Natural killer cell (primary cell): Measurements from ENCODE around the gene PCDH9. TPM values are rescaled to one million over a fixed set of nuclear protein-coding genes. Genes with fewer than 3 reads are reported as not detected.

ENCODE experiments used
- ATAC-seq, 3 donors: fragments of 150-1000 bp in 2 of 3; fragments of 200-7000 bp in 1 of 3; cut with Tn5 transposase; 1 replicate in 1 of 3; 2 replicates in 2 of 3; pipeline ENCODE4 v1.10.0; 2021; ENCODE audit warnings: mild to moderate bottlenecking in 2 of 3, moderate library complexity in 2 of 3
- DNase-seq, 2 donors: peaks; one replicate each; pipeline versions ENCODE4 v3.0.0 to v3.0.0-alpha.2; 2013 to 2021; ENCODE audit warnings: mixed read lengths in 1 of 2
- H3K27ac ChIP-seq: one replicate; pipeline ENCODE4 v1.5.1; 2013; ENCODE audit warnings: mild to moderate bottlenecking, low read length
- H3K27me3 ChIP-seq: one replicate; pipeline ENCODE4 v1.6.1; 2013; ENCODE audit warnings: low read length; ENCODE audit not compliant: control insufficient read depth, insufficient read depth
- H3K36me3 ChIP-seq: one replicate; pipeline ENCODE4 v1.6.1; 2013; ENCODE audit warnings: low read length; ENCODE audit not compliant: control insufficient read depth, insufficient read depth
- H3K4me1 ChIP-seq: one replicate; pipeline ENCODE4 v1.6.1; 2013; ENCODE audit warnings: low read length; ENCODE audit not compliant: control insufficient read depth, insufficient read depth
- H3K4me3 ChIP-seq: one replicate; pipeline ENCODE4 v1.5.1; 2013; ENCODE audit warnings: low read length
- H3K9me3 ChIP-seq: one replicate; pipeline ENCODE4 v1.6.1; 2013; ENCODE audit warnings: low read length; ENCODE audit not compliant: control insufficient read depth, insufficient read depth
- H3K27ac Mint-ChIP-seq, 2 donors: one replicate each; pipeline ENCODE4 v1.8.0; 2022; ENCODE audit warnings: mild to moderate bottlenecking in 2 of 2, mixed read lengths in 2 of 2, moderate library complexity in 1 of 2
- H3K27me3 Mint-ChIP-seq, 2 donors: one replicate each; pipeline ENCODE4 v1.8.0; 2022; ENCODE audit warnings: low read depth in 2 of 2, mixed read lengths in 2 of 2
- H3K36me3 Mint-ChIP-seq: one replicate; pipeline ENCODE4 v1.8.0; 2022; ENCODE audit warnings: mixed read lengths
- H3K4me1 Mint-ChIP-seq, 2 donors: one replicate each; pipeline ENCODE4 v1.8.0; 2022; ENCODE audit warnings: mixed read lengths in 2 of 2
- H3K4me3 Mint-ChIP-seq: one replicate; pipeline ENCODE4 v1.8.0; 2022; ENCODE audit warnings: mild to moderate bottlenecking, moderate library complexity, mixed read lengths
- H3K9me3 Mint-ChIP-seq, 2 donors: one replicate each; pipeline ENCODE4 v1.8.0; 2022; ENCODE audit warnings: mixed read lengths in 2 of 2
- WGBS: methylation state at CpG from one replicate; pipeline ENCODE4 v1.1.7; 2013; ENCODE audit warnings: missing lambda C conversion rate; ENCODE audit not compliant: insufficient coverage; 5-methylcytosine and 5-hydroxymethylcytosine counted together
- intact Hi-C: fragments of 100-400 bp; cut with micrococcal nuclease; formaldehyde crosslinking; loops from one replicate; pipeline ENCODE4 v1.14.2; 2022
- total RNA-seq, 4 donors: library from RNA; stranded (reverse); fragments of 120-200 nt in 1 of 4; gene quantifications; one replicate each; pipeline versions ENCODE4 v1.2.3 to v1.2.4, GENCODE V29; 2013 to 2022
- TF ChIP-seq, protein P1 (sequence below): fragments of 200-600 bp; IDR thresholded peaks from one replicate; pipeline ENCODE4 v1.8.0; 2022; ENCODE audit warnings: antibody characterized with exemption

Gene PCDH9
- total RNA-seq, 3 donors from 2014 or later (not counting 1 experiment from before 2014, with no cell fraction given) = 0.43 to 1.5 (median 0.68) TPM

DNA sequence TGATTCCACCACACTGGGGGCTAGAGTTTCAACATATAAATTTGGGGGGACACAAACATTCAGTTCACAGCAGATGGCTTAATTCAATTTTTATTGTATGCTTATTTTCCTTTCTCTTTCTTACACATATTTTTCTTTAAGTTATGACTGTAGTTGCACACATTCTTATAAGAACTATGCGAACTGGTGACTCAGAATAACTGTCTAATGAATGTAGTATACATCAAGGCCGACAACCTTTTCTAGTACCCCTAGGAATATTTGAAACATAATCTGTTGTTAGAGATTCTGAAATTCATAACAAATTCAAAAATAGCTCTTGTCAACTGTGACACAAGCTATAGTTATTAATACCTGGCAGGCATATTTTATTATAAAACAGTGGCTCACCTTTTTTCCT, 695.6 kb downstream of the PCDH9 start:
- Histone ChIP-seq H3K9me3 (no peaks in the 10 kb centered on the region), H3K4me3 (no peak overlapping the region), H3K27ac (no peak overlapping the region), H3K4me1 (no peaks in the 10 kb centered on the region), H3K36me3 (no peaks in the 10 kb centered on the region), H3K27me3 (no peaks in the 10 kb centered on the region)
- H3K4me1 Mint-ChIP-seq = no peaks in the 10 kb centered on the region
- no peak overlapping the region for H3K4me3 Mint-ChIP-seq
- H3K9me3 Mint-ChIP-seq = peaks cover 0 to 2% of the 10 kb centered on the region in 2 donors
- H3K27ac Mint-ChIP-seq = no peak overlapping the region
- H3K27me3 Mint-ChIP-seq = no peaks in the 10 kb centered on the region
- WGBS = no CpG with 5 or more reads among the region's 2 CpGs
- intact Hi-C loops = no loop called here
- no peaks in the 10 kb centered on the region for H3K36me3 Mint-ChIP-seq
- DNase-seq (no peak), ATAC-seq (no peak)
- TF ChIP-seq, protein P1, sequence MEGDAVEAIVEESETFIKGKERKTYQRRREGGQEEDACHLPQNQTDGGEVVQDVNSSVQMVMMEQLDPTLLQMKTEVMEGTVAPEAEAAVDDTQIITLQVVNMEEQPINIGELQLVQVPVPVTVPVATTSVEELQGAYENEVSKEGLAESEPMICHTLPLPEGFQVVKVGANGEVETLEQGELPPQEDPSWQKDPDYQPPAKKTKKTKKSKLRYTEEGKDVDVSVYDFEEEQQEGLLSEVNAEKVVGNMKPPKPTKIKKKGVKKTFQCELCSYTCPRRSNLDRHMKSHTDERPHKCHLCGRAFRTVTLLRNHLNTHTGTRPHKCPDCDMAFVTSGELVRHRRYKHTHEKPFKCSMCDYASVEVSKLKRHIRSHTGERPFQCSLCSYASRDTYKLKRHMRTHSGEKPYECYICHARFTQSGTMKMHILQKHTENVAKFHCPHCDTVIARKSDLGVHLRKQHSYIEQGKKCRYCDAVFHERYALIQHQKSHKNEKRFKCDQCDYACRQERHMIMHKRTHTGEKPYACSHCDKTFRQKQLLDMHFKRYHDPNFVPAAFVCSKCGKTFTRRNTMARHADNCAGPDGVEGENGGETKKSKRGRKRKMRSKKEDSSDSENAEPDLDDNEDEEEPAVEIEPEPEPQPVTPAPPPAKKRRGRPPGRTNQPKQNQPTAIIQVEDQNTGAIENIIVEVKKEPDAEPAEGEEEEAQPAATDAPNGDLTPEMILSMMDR = no peak

DNA sequence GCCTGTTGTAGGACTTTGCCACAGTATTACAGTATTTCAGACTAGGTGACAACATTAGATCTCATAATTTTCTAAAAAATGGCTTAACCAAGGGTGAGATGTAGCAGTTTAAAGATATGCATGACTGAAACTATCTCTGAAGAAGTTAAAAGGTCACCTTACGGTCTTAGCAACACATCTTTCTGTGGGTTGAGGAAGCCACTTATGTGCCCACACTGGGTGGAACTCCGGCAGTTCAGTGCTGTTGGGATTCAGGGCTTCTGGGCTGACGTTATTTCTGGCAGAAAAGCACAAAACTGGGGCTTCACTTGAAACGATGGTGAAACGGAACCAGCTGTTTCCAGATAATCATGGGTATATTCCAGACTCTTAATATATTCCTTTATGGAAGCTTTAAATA, 697.3 kb downstream of the PCDH9 start:
- TF ChIP-seq, protein P1 = no peak
- ATAC-seq = no peak
- H3K9me3 Mint-ChIP-seq = no peaks in the 10 kb centered on the region

DNA sequence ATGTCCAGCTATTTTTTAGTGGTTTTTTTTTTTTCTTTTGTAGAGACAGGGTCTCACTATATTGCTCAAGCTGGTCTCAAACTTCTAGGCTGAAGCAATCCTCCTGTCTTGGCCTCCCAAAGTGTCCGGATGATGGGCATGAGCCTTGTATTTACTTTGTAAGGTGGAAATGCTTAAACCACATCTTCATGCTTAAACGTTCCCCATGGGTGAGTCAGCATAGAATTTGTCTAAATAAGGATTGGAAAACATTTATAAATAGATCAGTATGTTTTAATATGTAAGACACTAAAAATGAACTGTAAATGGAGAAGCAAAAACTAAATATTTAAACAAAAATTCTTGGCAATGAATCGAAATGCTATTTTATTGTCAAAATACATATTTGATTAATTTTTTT, 698.0 kb downstream of the PCDH9 start:
- Histone ChIP-seq H3K9me3 (no peaks in the 10 kb centered on the region), H3K4me1 (no peaks in the 10 kb centered on the region), H3K36me3 (no peaks in the 10 kb centered on the region), H3K27ac (no peak overlapping the region), H3K4me3 (no peak overlapping the region), H3K27me3 (no peaks in the 10 kb centered on the region)
- TF ChIP-seq, protein P1 = no peak
- Mint-ChIP-seq H3K4me1 (no peaks in the 10 kb centered on the region), H3K27ac (no peak overlapping the region), H3K9me3 (no peaks in the 10 kb centered on the region), H3K27me3 (no peaks in the 10 kb centered on the region), H3K36me3 (no peaks in the 10 kb centered on the region), H3K4me3 (no peak overlapping the region)
- ATAC-seq (no peak), DNase-seq (no peak)
- 88% methylated on average over 1 of the region's 3 CpGs for WGBS
- intact Hi-C loops = no loop called here

More for the DNA sequence above, 697.3 kb downstream of the PCDH9 start:
- no peaks in the 10 kb centered on the region for H3K9me3 ChIP-seq
- no peaks in the 10 kb centered on the region for H3K4me1 Mint-ChIP-seq
- H3K27me3 Mint-ChIP-seq = no peaks in the 10 kb centered on the region
- no peaks in the 10 kb centered on the region for H3K36me3 Mint-ChIP-seq
- DNase-seq = no peak
- no peaks in the 10 kb centered on the region for H3K4me1 ChIP-seq
- no peak overlapping the region for H3K27ac Mint-ChIP-seq
- no peaks in the 10 kb centered on the region for H3K36me3 ChIP-seq
- intact Hi-C loops = no loop called here
- no peak overlapping the region for H3K4me3 Mint-ChIP-seq
- H3K27ac ChIP-seq = no peak overlapping the region
- H3K4me3 ChIP-seq = no peak overlapping the region
- no peaks in the 10 kb centered on the region for H3K27me3 ChIP-seq
- WGBS = 83% methylated on average over 5 of the region's 5 CpGs

DNA sequence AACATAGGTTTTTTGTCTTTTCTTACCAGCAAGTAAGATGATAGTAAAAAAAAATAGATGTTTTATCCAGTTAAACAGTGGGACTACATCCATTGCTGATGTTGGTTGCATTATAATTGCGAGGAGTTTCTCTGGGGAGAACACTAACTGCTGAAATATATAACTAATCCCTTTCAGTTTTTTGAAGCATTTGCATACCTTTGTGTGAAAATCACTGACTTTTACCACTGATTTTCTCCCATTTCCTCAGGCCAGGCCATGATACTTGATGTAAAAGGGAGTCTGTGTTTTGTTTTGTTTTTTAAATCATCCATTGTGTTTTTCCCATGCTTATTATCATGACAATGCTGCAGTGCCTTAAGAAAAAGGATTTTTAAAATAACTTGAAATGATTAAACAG, 699.5 kb downstream of the PCDH9 start:
- Histone ChIP-seq H3K27ac (no peak overlapping the region), H3K9me3 (no peaks in the 10 kb centered on the region), H3K36me3 (no peaks in the 10 kb centered on the region), H3K4me1 (no peaks in the 10 kb centered on the region), H3K4me3 (no peak overlapping the region), H3K27me3 (no peaks in the 10 kb centered on the region)
- Mint-ChIP-seq H3K36me3 (no peaks in the 10 kb centered on the region), H3K4me1 (no peaks in the 10 kb centered on the region), H3K27me3 (no peaks in the 10 kb centered on the region), H3K27ac (no peak overlapping the region), H3K4me3 (no peak overlapping the region), H3K9me3 (peaks cover 0 to 2% of the 10 kb centered on the region in 2 donors)
- intact Hi-C loops = no loop called here
- 83% methylated on average over 1 of the region's 1 CpG for WGBS
- DNase-seq = no peak
- ATAC-seq = no peak
- TF ChIP-seq, protein P1 = no peak
